HCT116 (cell line): ENCODE measurements around the gene TMTC1. TPM values are rescaled to one million over a fixed set of nuclear protein-coding genes. Genes with fewer than 3 reads are reported as not detected.

Experiments
- ATAC-seq: fragments of 200-7000 bp; cut with Tn5 transposase; 2 replicates; pipeline ENCODE4 v1.9.1; 2020; ENCODE audit warnings: mild to moderate bottlenecking, moderate library complexity
- BruUV-seq: library from RNA; stranded (reverse); fragments of 400-500 nt; replicated peaks from 2 replicates; lab custom pipeline; 2021; lab: Mats Ljungman, UMichigan
- CTCF ChIA-PET: fragments of 300-600 bp; sonication (Branson Sonifier 250); formaldehyde crosslinking; loops from one replicate; lab custom pipeline; 2021; ENCODE audit warnings: antibody characterized with exemption; lab: Charles Lee
- POLR2A ChIA-PET: fragments of 300-600, 350-600 bp; sonication (Branson Sonifier 250); formaldehyde crosslinking; loops from one replicate; lab custom pipeline; 2021; ENCODE audit warnings: antibody characterized with exemption; lab: Charles Lee
- RAD21 ChIA-PET, 2 experiments: fragments of 300-600 bp; sonication (Branson Sonifier 250); formaldehyde crosslinking; loops; one replicate each; lab custom pipeline; 2023; ENCODE audit warnings: low total read pairs in 2 of 2; ENCODE audit not compliant: uncharacterized antibody in 2 of 2, unreplicated experiment in 2 of 2, low non-redundant PET in 1 of 2; lab: Charles Lee
- DNase-seq: peaks from one replicate; pipeline ENCODE4 v3.0.0-alpha.2; 2010; ENCODE audit warnings: low read depth, low spot score
- H2AFZ ChIP-seq: fragments of 200-600 bp; shearing (Covaris generic), sonication (generic); 2 replicates; pipeline ENCODE4 v1.6.1; 2017; ENCODE audit warnings: low read depth, mixed run types, mixed read lengths, antibody characterized with exemption, low read length; ENCODE audit not compliant: poor library complexity, severe bottlenecking
- H3K27ac ChIP-seq: 2 replicates; pipeline ENCODE4 v1.5.1; 2012; ENCODE audit warnings: low read depth, low read length
- H3K27me3 ChIP-seq: fragments of 200-600 bp; sonication (generic); 2 replicates; pipeline ENCODE4 v1.6.1; 2016; ENCODE audit warnings: mixed run types, low read length, mixed read lengths; ENCODE audit not compliant: insufficient read depth
- H3K36me3 ChIP-seq, 2 experiments: fragments of 200-500 bp in 1 of 2; fragments of 200-600 bp in 1 of 2; sonication (Bioruptor generic) in 1 of 2; sonication (generic) in 1 of 2; 2 replicates each; pipeline versions ENCODE4 v1.5.1 to v1.6.1; 2014 to 2016; ENCODE audit warnings: low read length in 2 of 2, inconsistent platforms in 1 of 2, mixed read lengths in 1 of 2, mixed run types in 1 of 2; ENCODE audit not compliant: insufficient read depth in 2 of 2, control insufficient read depth in 1 of 2
- H3K4me1 ChIP-seq, 2 experiments: fragments of 200-600 bp in 1 of 2; sonication (generic) in 1 of 2; 2 replicates each; pipeline versions ENCODE4 v1.5.1 to v1.6.1; 2012 to 2017; ENCODE audit warnings: low read length in 2 of 2, inconsistent platforms in 1 of 2, mild to moderate bottlenecking in 1 of 2, mixed read lengths in 1 of 2, mixed run types in 1 of 2, moderate library complexity in 1 of 2; ENCODE audit not compliant: insufficient read depth in 2 of 2, control insufficient read depth in 1 of 2
- H3K4me2 ChIP-seq: fragments of 200-600 bp; sonication (generic); 2 replicates; pipeline ENCODE4 v1.6.1; 2017; ENCODE audit warnings: mixed run types, low read length, mixed read lengths
- H3K4me3 ChIP-seq, 2 experiments: fragments of 200-600 bp in 1 of 2; sonication (generic) in 1 of 2; replicated peaks in 1 of 2; 2 replicates each; pipeline ENCODE4 v1.5.1; 2011 to 2016; ENCODE audit warnings: low read length in 2 of 2, control low read depth in 1 of 2, low read depth in 1 of 2, mild to moderate bottlenecking in 1 of 2, mixed read lengths in 1 of 2, mixed run types in 1 of 2
- H3K79me2 ChIP-seq: fragments of 200-600 bp; sonication (generic); 2 replicates; pipeline ENCODE4 v1.6.1; 2017; ENCODE audit warnings: mild to moderate bottlenecking, mixed run types, low read length, moderate library complexity, mixed read lengths; ENCODE audit not compliant: insufficient read depth
- H3K9ac ChIP-seq: fragments of 200-600 bp; sonication (generic); 2 replicates; pipeline ENCODE4 v1.6.1; 2016; ENCODE audit warnings: low read length, mixed read lengths
- H3K9me2 ChIP-seq: fragments of 200-600 bp; sonication (generic), shearing (Covaris generic); 2 replicates; pipeline ENCODE4 v1.6.1; 2017; ENCODE audit warnings: mixed run types, mild to moderate bottlenecking, moderate library complexity; ENCODE audit not compliant: insufficient read depth
- H3K9me3 ChIP-seq, 2 experiments: fragments of 200-500 bp in 1 of 2; fragments of 200-600 bp in 1 of 2; sonication (Bioruptor generic) in 1 of 2; sonication (generic) in 1 of 2; 2 replicates each; pipeline ENCODE4 v1.6.1; 2014 to 2017; ENCODE audit warnings: low read length in 2 of 2, mixed read lengths in 2 of 2, inconsistent platforms in 1 of 2, low read depth in 1 of 2, mild to moderate bottlenecking in 1 of 2, mixed run types in 1 of 2, moderate library complexity in 1 of 2; ENCODE audit not compliant: control insufficient read depth in 1 of 2, insufficient read depth in 1 of 2
- H4K20me1 ChIP-seq: fragments of 200-600 bp; sonication (generic), shearing (Covaris generic); 2 replicates; pipeline ENCODE4 v1.6.1; 2017; ENCODE audit warnings: mixed run types, mild to moderate bottlenecking, moderate library complexity; ENCODE audit not compliant: insufficient read depth
- CEBPB ChIP-seq: IDR thresholded peaks from 2 replicates; pipeline ENCODE4 v1.6.1; 2012; ENCODE audit warnings: low read depth
- CTCF ChIP-seq, 3 experiments: fragments of 200-600 bp in 1 of 3; sonication (generic) in 1 of 3; IDR thresholded peaks in 2 of 3; conservative IDR thresholded peaks in 1 of 3; 2 replicates each; pipeline ENCODE4 v1.5.1; 2012 to 2017; ENCODE audit warnings: low read depth in 2 of 3, low read length in 2 of 3, antibody characterized with exemption in 1 of 3, borderline replicate concordance in 1 of 3, control low read depth in 1 of 3, mild to moderate bottlenecking in 1 of 3, mixed read lengths in 1 of 3, mixed run types in 1 of 3, moderate library complexity in 1 of 3; ENCODE audit not compliant: insufficient read depth in 1 of 3
- EZH2 ChIP-seq: fragments of 200-600 bp; sonication (generic); IDR thresholded peaks from 2 replicates; pipeline ENCODE4 v1.6.1; 2017; ENCODE audit warnings: antibody characterized with exemption, mixed run types
- EZH2phosphoT487 ChIP-seq: fragments of 200-600 bp; IDR thresholded peaks from 2 replicates; pipeline ENCODE4 v1.6.1; 2018; ENCODE audit warnings: antibody characterized with exemption, borderline replicate concordance
- FOSL1 ChIP-seq: IDR thresholded peaks from 2 replicates; pipeline ENCODE4 v1.6.1; 2012; ENCODE audit warnings: low read depth
- SIN3A ChIP-seq: IDR thresholded peaks from 2 replicates; pipeline ENCODE4 v1.6.1; 2012; ENCODE audit warnings: low read depth
- ZNF274 ChIP-seq: fragments of 200-500 bp; sonication (Bioruptor generic); IDR thresholded peaks from 2 replicates; pipeline ENCODE4 v1.6.1; 2014; ENCODE audit warnings: mild to moderate bottlenecking, low read depth, low read length, inconsistent platforms
- intact Hi-C: fragments of 100-400 bp; cut with micrococcal nuclease; formaldehyde crosslinking; loops from 2 replicates; pipeline ENCODE4 v1.10.0; 2022
- total RNA-seq: library from RNA; stranded (reverse); gene quantifications from one replicate; pipeline ENCODE4 v1.2.1, GENCODE V29; 2021; ENCODE audit not compliant: unreplicated experiment

Gene TMTC1
- total RNA-seq, 1 experiment from 2014 or later = 2.0 TPM

- H3K27ac ChIP-seq = no peak overlapping the region
- H3K4me3 ChIP-seq = no peak overlapping the region
- no peaks in the 10 kb centered on the region for H3K36me3 ChIP-seq
- RAD21 ChIA-PET = no interaction called here
- no peak for DNase-seq
- CTCF ChIA-PET = interaction anchor here (1.4 kb wide), 1 partner anchor 10 kb away, joined by 4 read pairs; no protein-coding TSS in a partner anchor
- intact Hi-C loops = no loop called here
- H3K27me3 ChIP-seq = no peaks in the 10 kb centered on the region
- no peaks in the 10 kb centered on the region for H4K20me1 ChIP-seq
- TF ChIP-seq CEBPB (no peak), CTCF (IDR thresholded peaks at IDR 0.05 in 2 of 3, conservative IDR thresholded peaks at IDR 0.05 in 1 of 3; ENCODE audit: borderline replicate concordance in 1 of 3, insufficient read depth in 1 of 3, low read depth in 2 of 3, low read length in 2 of 3) (no peak), EZH2phosphoT487 (no peak), FOSL1 (no peak), SIN3A (no peak)
- no peaks in the 10 kb centered on the region for H3K4me1 ChIP-seq
- ATAC-seq = no peak
- no peak overlapping the region for H3K4me2 ChIP-seq
- POLR2A ChIA-PET = no interaction called here
- no peaks in the 10 kb centered on the region for H3K79me2 ChIP-seq
- H3K9me3 ChIP-seq = no peaks in the 10 kb centered on the region
- BruUV-seq = no TSS peak
- H3K9ac ChIP-seq = no peak overlapping the region
- H2AFZ ChIP-seq = no peak overlapping the region
- H3K9me2 ChIP-seq = no peaks in the 10 kb centered on the region
Measured at GRCh38 chr12:29543036-29543435, 240.7 kb downstream of the TMTC1 start.

- BruUV-seq = no TSS peak
Measured at GRCh38 chr12:29537298-29537697, 246.4 kb downstream of the TMTC1 start.

More at GRCh38 chr12:29537298-29537697, 246.4 kb downstream of the TMTC1 start:
- DNase-seq = no peak
- no peaks in the 10 kb centered on the region; the same call in 1 of the 2 replicates for H3K27me3 ChIP-seq
- intact Hi-C loops = no loop called here
- H2AFZ ChIP-seq = no peak overlapping the region
- H3K36me3 ChIP-seq = no peaks in the 10 kb centered on the region
- H3K4me2 ChIP-seq = no peak overlapping the region
- no peak for TF ChIP-seq FOSL1
- TF ChIP-seq EZH2 = no peak
- no peak for TF ChIP-seq ZNF274
- no peaks in the 10 kb centered on the region for H3K4me1 ChIP-seq
- H3K9me2 ChIP-seq = no peaks in the 10 kb centered on the region
- ChIA-PET RAD21 (no interaction called here), CTCF (no interaction called here), POLR2A (no interaction called here)
- H3K4me3 ChIP-seq = no peak overlapping the region
- H4K20me1 ChIP-seq = no peaks in the 10 kb centered on the region
- H3K27ac ChIP-seq = no peak overlapping the region
- H3K79me2 ChIP-seq = no peaks in the 10 kb centered on the region
- no peaks in the 10 kb centered on the region for H3K9me3 ChIP-seq
- ATAC-seq = no peak
- no peak overlapping the region for H3K9ac ChIP-seq
